ENCODE measurements around the gene ZIM2.

Gene ZIM2

GRCh38 chr19:56838909-56839651 lies 1.4 kb downstream of the ZIM2 start:
- no peak for DNase-seq (ENCODE audit: low spot score)

- DNase-seq (ENCODE audit: low spot score), result no peak
These were observed 2.3 kb downstream of the ZIM2 start for GRCh38 chr19:56838024-56838908.

GRCh38 chr19:56837492-56838023 lies 3.0 kb downstream of the ZIM2 start:
- no peak for DNase-seq (ENCODE audit: low spot score)

GRCh38 chr19:56837004-56837403 lies 3.5 kb downstream of the ZIM2 start:
- no peak for DNase-seq (ENCODE audit: low spot score)

DNA sequence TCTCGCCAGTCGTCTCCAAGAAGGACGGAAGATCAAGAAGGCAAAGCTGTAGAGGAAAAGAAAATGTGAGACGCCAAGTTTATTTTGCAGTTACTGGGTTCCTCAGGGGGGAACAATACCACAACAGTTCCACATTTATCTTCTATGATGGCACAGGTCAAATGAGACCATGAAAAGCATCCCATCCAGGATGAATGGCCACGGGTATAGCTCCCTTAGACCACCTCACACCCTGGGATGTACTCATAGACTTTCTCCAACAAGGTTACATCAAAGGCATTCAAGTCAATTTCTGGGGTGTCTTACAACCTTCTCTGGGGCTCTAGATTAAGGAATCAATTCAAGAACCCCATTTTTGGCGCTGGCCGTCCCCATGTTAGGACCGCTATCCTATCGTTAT lies 4.5 kb downstream of the ZIM2 start:
- no peak for DNase-seq (ENCODE audit: low spot score)

DNA sequence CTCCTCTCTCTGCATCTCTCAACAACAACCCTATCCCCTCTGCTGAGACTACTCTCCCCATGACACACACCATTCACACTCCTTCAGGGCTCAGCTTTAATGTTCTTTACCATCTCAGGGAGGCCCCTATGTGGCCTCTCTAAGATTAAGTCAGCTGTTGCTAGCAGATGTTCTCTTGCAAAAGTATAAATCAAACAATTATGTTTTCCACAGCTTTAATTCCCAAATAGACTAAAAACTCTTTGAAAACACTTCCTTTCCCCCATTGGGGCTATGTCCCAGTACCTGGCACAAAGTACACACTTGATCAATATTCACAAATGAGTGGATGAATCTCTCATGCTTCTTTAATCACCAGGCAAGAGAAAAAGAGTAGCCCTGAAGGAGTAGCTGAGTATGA lies 5.1 kb downstream of the ZIM2 start:
- DNase-seq (ENCODE audit: low spot score), result no peak

DNA sequence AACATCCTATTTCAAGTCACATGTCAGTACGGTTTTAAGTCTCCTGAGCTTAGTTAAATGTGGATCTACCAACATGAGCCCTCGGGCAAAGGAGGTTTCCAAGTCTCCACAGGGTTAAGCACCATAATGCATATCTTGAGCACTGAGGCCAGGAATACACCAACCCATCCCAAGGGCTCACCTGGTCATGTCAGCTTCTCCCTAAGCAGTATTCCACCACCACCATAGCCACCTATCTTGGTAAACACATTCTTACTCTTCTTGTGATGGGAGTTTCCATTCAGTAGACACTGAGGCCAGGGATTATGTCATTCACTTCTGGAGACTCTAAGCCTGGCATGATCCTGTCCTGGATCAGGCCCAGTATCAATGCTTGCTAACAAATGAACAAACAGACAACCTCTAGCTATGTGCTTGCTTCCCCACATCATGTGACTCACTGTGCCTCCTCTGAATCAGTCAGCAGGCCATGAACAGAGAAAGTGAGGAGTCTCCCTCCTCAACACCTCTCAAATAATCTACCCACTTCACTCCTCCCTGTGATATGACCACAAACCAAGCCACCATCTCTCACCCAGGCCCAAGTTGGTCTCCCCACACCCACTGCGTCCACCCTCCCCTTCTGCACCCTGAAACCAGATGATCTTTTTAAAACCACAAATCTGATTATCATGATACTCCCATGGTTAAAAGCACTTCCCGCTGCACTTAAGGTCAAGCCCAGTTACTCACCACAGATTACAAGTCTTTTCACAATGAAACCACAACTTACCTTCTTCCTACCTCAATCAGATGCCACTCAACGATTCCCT lies 5.8 kb downstream of the ZIM2 start:
- no peak for DNase-seq (ENCODE audit: low spot score)

DNA sequence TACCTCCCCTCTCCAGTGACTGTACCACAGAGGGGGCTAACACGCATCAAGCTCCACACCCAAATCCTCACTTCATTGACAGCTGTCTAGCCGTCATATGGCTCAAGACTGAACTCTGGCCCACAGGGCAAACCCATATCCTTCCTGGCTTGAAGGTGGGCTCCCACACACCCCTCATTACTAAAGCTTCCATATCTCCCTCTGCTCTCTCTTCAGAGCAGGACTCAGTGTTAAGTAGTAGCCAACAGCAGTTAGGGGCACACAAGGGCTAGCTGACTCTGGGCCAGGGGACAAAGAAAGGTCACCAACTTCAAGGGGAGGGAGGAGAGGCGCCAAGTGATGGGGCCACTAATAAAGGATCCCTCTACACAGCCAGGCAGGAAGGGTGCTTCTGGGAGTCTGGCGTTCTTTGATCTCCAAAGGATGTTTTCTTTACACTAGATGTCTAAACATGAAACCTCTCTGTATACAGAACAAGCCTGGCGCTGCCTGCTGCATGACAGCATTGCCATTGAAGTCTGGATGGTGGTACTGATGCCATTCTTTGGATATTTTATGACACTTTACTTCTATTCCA lies 8.1 kb downstream of the ZIM2 start:
- no peak for DNase-seq (ENCODE audit: low spot score)

- DNase-seq (ENCODE audit: low spot score), result no peak
These were observed 9.3 kb downstream of the ZIM2 start for GRCh38 chr19:56831255-56831654.

GRCh38 chr19:56829596-56829995 lies 10.9 kb downstream of the ZIM2 start:
- no peak for DNase-seq (ENCODE audit: low spot score)

DNA sequence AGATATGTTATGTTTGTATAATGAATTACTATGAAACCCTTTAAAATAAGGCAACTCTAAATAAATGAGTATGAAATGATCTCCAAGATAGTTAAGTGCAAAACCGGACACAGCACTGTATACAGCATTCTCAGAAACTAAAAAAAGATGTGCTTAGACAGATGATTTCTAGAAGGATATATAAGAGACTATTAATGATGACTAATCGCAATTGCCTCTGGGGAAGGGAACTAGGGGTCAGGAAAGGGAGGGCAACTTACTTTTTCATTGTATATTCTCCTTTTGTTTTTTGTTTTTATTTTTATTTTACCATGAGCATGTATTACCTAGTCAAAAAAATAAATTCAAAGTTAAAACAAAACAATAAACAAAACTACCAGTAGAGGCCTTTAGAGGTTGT lies 12.8 kb downstream of the ZIM2 start:
- no peak for DNase-seq (ENCODE audit: low spot score)

DNA sequence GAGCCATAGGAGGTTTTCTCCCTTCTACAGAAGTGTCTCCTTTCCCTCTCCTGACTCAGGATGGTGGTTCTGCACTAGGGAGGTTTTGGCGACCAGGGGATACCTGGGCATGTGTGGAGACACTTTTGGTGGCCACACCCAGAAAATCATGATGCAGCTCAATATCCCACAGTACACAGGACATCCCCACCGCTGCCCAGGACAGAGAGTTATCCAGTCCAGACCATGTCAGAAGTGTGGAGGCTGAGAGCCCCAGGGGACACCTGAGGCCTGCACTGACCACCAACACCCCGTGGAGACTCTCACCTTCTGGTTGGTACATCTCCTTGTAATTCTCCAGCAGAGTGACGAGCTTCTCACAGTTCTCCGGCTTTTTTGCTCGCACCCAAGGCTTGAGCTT lies 16.6 kb downstream of the ZIM2 start:
- no peak for DNase-seq (ENCODE audit: low spot score)

DNA sequence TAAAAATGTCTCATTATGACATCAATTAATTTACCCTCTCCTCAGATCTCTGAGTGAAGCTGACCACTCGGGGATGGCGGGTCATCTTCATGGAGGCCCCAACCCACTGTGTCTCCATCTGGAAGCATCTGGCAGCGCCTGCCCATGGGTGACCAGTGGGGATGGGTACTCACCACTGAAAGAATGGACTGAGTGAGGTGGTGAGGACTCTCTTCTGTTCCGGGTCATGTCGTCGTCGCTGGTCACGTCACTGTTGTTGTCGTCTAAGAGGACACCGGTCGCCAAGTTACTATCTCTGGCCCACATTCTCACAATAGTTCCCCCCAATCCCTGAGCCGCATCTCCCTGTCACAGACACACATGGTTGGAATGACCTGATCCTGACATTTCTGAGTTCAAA lies 17.1 kb downstream of the ZIM2 start:
- no peak for DNase-seq (ENCODE audit: low spot score)

GRCh38 chr19:56822755-56823154 lies 17.8 kb downstream of the ZIM2 start:
- no peak for DNase-seq (ENCODE audit: low spot score)

DNA sequence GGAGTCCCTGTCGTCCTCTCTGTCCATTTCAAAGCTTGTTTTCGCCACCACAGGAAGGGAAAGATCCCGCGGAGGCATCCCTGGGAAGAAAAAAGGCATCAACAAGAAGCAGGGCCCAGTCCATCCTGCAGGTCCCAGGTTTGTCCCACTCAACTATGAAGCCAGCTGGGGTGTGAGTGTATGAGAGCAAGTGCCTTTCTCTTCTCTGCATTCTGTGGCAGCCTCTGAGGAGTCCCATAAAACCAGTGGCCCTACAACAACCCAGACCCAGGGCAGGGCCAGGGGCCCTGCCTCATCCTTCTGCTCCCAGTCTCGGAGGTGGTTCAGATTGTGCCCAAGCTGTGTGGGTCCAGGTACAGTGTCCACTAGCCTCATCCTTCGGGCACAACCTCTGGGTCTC lies 18.9 kb downstream of the ZIM2 start:
- no peak for DNase-seq (ENCODE audit: low spot score)

- no peak for DNase-seq (ENCODE audit: low spot score)
These were observed 19.3 kb downstream of the ZIM2 start for GRCh38 chr19:56821209-56821608.

- no peak for DNase-seq (ENCODE audit: low spot score)
These were observed 21.4 kb downstream of the ZIM2 start for GRCh38 chr19:56819166-56819565.

DNA sequence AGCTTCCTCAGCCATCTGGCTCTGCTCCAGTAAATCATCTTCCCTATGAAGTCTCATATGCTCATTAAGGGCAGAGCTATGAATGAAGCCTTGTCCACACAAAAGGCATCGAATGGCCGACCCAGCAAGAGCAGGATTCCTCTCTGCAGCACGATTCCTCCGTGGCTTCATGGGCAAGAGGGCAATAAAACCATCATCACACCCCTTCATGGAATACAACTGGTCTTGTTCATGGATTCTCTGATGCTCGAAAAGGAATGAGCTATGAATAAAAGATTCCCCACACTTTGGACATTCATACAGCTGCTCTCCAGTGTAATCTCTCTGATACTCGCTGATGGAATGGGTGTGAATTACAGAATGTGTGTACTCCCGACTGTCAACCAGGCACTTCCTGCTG lies 25.9 kb downstream of the ZIM2 start:
- no peak for DNase-seq (ENCODE audit: low spot score)

GRCh38 chr19:56813531-56813930 lies 27.0 kb downstream of the ZIM2 start:
- no peak for DNase-seq (ENCODE audit: low spot score)

DNA sequence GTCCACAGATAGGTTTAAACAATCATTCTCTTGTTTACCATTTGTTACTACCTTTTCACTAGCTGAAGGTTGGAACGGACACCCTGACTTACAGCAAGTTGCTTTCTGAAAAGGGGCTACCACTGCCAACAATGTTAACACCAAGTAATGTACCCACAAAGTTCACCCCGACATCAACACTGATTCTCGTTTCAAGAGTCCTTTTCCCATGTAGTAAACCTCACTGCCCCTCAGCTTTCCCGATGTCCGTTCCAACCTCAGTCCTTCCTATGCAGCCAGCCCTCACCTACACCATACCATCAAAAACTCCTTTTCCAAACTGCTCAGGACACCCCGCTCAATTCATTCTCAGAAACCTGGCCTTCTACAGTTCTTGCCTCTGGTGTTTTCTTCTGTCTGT lies 29.0 kb downstream of the ZIM2 start:
- DNase-seq (ENCODE audit: low spot score), result no peak

DNA sequence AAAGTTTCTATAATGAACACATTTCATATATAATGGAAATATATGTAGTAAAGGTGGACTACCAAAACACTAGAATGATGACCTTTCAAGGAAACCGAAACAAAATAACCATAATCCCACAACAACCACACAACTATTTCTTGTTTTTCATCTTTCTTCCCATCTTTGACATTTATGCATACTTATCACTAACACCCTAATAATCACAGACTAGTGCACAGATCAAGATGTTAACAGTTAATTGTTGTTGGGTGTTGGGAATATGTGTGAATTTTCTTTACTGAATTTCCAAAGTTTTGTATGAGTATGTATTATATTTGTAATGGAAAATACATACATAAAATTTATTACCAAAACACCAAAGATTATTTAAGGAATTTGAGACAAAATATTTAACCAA lies 30.3 kb downstream of the ZIM2 start:
- DNase-seq (ENCODE audit: low spot score), result no peak

All from iPS-NIHi11 (cell line).